ENCODE results near the gene PANX3.

Gene PANX3

GRCh38 chr11:124648610-124649009 lies 37.4 kb downstream of the PANX3 start:
- TF ChIP-seq TSHZ2 (CRISPR knock-in tag; IDR thresholded peaks at IDR 0.05), result no peak
- no peak for ATAC-seq

GRCh38 chr11:124656774-124657630 lies 45.8 kb downstream of the PANX3 start:
- TF ChIP-seq RARB (CRISPR knock-in tag; IDR thresholded peaks at IDR 0.05), result no peak
- TF ChIP-seq PPARA (CRISPR knock-in tag; IDR thresholded peaks at IDR 0.05; ENCODE audit: borderline replicate concordance), result no peak
- no peak for TF ChIP-seq POU6F1 (CRISPR knock-in tag; IDR thresholded peaks at IDR 0.05; ENCODE audit: borderline replicate concordance, low read depth)
- TF ChIP-seq TCF4 (CRISPR knock-in tag; IDR thresholded peaks at IDR 0.05; ENCODE audit: borderline replicate concordance), result no peak
- TF ChIP-seq GLIS3 (CRISPR knock-in tag; IDR thresholded peaks at IDR 0.05), result no peak
- no peak for TF ChIP-seq CSRNP3 (CRISPR knock-in tag; IDR thresholded peaks at IDR 0.05)
- TF ChIP-seq ZNF70 (CRISPR knock-in tag; IDR thresholded peaks at IDR 0.05), result no peak
- TF ChIP-seq PATZ1 (CRISPR knock-in tag; IDR thresholded peaks at IDR 0.05; ENCODE audit: borderline replicate concordance), result no peak
- TF ChIP-seq ZFP30 (CRISPR knock-in tag; IDR thresholded peaks at IDR 0.05), result no peak
- TF ChIP-seq ARNTL (CRISPR knock-in tag; IDR thresholded peaks at IDR 0.05; ENCODE audit: borderline replicate concordance, low read depth), result no peak
- TF ChIP-seq CREB5 (CRISPR knock-in tag; IDR thresholded peaks at IDR 0.05; ENCODE audit: low read depth), result no peak
- TF ChIP-seq ZNF8 (CRISPR knock-in tag; IDR thresholded peaks at IDR 0.05), result no peak
- TF ChIP-seq ESRRG (CRISPR knock-in tag; IDR thresholded peaks at IDR 0.05), result no peak
- no peak for TF ChIP-seq OSR1 (CRISPR knock-in tag; IDR thresholded peaks at IDR 0.05)
- no peak for TF ChIP-seq CSDC2 (CRISPR knock-in tag; IDR thresholded peaks at IDR 0.05)
- TF ChIP-seq ZFP3 (CRISPR knock-in tag; IDR thresholded peaks at IDR 0.05), result no peak
- no peak for TF ChIP-seq BACH2 (CRISPR knock-in tag; IDR thresholded peaks at IDR 0.05; ENCODE audit: borderline replicate concordance)
- no peak for TF ChIP-seq TSHZ2 (CRISPR knock-in tag; IDR thresholded peaks at IDR 0.05)
- ATAC-seq, result no peak

Measured in SK-N-SH treated with all-trans-retinoic acid at 6 μM for 48 hours (cell line).